ENCODE results near the gene NNT.
"Not testable (repeated sequence)": the region's sequence is repeated elsewhere in the genome, so short reads cannot be mapped to it uniquely, and the experiment has no call there.

Gene NNT

DNA sequence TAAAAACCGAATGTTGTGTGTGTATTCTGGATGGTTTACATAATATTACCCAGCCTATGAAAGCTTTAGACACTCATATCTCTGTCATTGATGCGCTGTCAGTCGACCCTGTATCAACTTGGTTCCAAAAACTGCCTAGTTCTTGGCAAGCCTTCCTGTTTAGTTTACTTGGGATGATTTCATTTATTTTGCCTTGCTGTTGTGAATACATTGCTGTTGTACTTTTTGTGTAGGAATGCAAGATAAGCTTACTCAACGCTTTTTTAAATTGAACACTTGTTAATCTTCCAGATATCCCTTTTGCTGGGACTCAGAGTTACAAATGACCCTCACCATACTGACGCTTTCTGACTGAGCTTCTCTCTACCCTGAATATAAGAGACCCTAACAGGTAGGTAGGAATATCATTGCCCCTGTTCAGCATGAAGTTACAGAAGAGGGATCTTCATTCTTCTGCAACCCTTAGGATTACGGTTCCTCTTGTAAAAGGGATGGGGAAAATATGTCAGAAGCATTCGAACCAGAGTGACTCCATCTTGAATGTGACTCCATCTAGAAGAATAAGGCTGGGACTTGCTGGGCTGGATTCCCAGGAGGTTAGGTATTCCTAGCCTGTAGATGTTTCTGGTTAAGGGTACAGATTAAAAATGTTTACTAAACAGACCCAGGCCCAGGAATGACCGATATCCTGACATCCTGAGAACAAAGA is 32.4 kb upstream of the NNT start:
- H3K4me1 Mint-ChIP-seq = no peaks in the 10 kb centered on the region
- DNase-seq (ENCODE audit: low spot score in 2 of 2) (no peak), ATAC-seq (ENCODE audit: low read depth) (no peak)
- no peak overlapping the region for H3K4me3 Mint-ChIP-seq
- H3K9me3 Mint-ChIP-seq = no peaks in the 10 kb centered on the region
- no peak overlapping the region for H3K27ac Mint-ChIP-seq
- no peaks in the 10 kb centered on the region for H3K27me3 Mint-ChIP-seq
- peaks cover 9% of the 10 kb centered on the region for H3K36me3 Mint-ChIP-seq

DNA sequence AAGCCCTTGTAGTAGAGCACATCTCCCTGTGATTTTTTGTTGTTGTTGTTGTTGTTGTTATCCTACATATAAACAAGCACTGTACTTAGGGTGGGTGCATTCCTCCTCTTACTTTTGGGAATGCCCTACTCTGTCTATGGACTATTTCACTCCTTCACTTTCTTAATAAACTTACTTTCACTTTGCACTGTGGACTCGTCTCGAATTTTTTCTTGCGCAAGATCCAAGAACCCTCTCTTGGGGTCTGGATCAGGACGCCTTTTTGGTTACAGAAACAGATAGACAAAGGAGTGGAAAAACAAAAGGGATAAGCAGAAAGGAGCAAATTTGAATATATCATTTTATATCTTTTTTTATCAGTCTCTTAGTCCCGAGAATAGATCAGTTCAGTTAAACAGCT is 31.7 kb upstream of the NNT start:
- Mint-ChIP-seq H3K36me3 (peaks cover 12% of the 10 kb centered on the region), H3K4me1 (no peaks in the 10 kb centered on the region), H3K27ac (no peak overlapping the region), H3K9me3 (no peaks in the 10 kb centered on the region), H3K27me3 (no peaks in the 10 kb centered on the region), H3K4me3 (no peak overlapping the region)
- no peak for ATAC-seq (ENCODE audit: low read depth)
- no peak for DNase-seq (ENCODE audit: low spot score in 2 of 2)

DNA sequence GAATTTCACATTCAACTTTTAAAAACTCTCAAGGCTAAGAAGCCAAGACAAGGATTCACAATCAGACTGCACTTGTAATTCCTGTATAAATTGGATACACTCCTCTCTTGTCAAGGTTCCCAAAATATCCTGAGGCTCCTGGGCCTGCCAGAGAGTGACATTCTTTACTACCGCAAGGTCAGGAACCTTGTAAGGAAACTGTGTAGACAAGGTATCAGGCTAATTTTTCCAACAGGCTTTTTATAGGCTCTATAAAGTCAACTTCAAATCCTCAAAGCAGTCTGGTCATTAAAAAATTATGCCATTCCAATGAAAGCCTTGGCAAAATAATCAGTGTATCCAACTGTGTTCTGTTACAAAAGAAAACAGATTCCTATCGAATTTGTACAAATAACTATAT is 30.6 kb upstream of the NNT start:
- H3K27ac Mint-ChIP-seq = no peak overlapping the region

DNA sequence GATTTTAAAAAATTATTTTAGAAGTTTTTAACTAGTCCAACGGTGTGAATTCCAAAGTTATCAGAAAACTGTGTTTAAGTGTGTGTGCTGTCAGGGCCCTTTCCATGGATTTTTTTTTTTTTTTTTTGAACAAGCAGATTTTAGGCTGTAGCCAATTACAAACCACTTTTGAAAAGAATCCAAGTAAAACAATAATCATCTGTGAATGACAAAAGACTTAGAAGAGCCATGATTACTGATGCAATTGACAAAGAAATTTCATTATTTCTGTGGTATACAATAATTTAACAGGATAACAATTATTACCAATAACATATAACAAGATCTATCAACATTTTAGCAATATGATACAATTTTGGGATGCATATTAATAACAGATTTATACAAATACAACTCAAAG is 29.9 kb upstream of the NNT start:
- Mint-ChIP-seq H3K9me3 (no peaks in the 10 kb centered on the region), H3K27me3 (no peaks in the 10 kb centered on the region), H3K4me3 (no peak overlapping the region), H3K27ac (no peak overlapping the region), H3K36me3 (peaks cover 12% of the 10 kb centered on the region), H3K4me1 (no peaks in the 10 kb centered on the region)
- DNase-seq (ENCODE audit: low spot score in 2 of 2) (no peak), ATAC-seq (ENCODE audit: low read depth) (no peak)

More for the DNA sequence above, 30.6 kb upstream of the NNT start:
- peaks cover 12% of the 10 kb centered on the region for H3K36me3 Mint-ChIP-seq
- ATAC-seq (ENCODE audit: low read depth) (no peak), DNase-seq (ENCODE audit: low spot score in 2 of 2) (no peak)
- no peaks in the 10 kb centered on the region for H3K9me3 Mint-ChIP-seq
- no peaks in the 10 kb centered on the region for H3K27me3 Mint-ChIP-seq
- H3K4me1 Mint-ChIP-seq = no peaks in the 10 kb centered on the region
- H3K4me3 Mint-ChIP-seq = no peak overlapping the region

DNA sequence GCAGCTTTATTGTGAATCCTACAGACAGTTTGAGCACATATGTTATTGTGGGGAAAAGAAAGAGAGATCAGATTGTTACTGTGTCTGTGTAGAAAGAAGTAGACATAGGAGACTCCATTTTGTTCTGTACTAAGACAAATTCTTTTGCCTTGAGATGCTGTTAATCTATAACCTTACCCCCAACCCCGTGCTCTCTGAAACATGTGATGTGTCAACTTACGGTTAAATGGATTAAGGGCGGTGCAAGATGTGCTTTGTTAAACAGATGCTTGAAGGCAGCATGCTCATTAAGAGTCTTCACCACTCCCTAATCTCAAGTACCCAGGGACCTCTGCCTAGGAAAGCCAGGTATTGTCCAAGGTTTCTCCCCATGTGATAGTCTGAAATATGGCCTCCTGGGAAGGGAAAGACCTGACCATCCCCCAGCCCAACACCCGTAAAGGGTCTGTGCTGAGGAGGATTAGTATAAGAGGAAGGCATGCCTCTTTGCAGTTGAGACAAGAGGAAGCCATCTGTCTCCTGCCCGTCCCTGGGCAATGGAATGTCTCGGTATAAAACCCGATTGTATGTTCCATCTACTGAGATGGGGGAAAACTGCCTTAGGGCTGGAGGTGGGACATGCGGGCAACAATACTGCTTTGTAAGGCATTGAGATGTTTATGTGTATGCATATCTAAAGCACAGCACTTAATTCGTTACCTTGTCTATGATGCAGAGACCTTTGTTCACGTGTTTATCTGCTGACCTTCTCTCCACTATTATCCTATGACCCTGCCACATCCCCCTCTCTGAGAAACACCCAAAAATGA is 22.4 kb upstream of the NNT start:
- H3K36me3 Mint-ChIP-seq = peaks cover 13% of the 10 kb centered on the region
- not testable (repeated sequence) for ATAC-seq (ENCODE audit: low read depth); H3K9me3 Mint-ChIP-seq; DNase-seq (ENCODE audit: low spot score in 2 of 2); H3K4me1 Mint-ChIP-seq; H3K4me3 Mint-ChIP-seq; H3K27me3 Mint-ChIP-seq; H3K27ac Mint-ChIP-seq

DNA sequence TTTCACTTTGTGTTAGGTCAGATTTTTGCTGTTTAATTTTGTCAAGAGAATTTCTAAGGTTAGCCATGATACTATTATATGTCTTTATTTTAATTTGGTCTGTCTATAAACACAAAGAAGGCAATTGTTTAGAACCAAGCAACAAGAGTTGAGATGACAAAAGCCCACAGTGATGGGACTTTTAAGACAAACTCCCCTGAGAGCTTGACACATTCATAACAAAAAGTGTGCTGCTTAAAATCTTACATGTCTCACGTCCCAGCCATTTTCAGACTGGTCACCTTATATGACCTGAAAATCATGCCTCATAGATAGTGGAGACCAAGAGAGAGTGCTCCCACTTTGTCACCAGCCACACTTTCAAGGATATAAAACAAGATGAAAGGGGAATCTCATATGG is 21.6 kb upstream of the NNT start:
- no peak for DNase-seq (ENCODE audit: low spot score in 2 of 2)
- H3K9me3 Mint-ChIP-seq = no peaks in the 10 kb centered on the region
- no peak overlapping the region for H3K4me3 Mint-ChIP-seq
- H3K36me3 Mint-ChIP-seq = peaks cover 10% of the 10 kb centered on the region
- no peaks in the 10 kb centered on the region for H3K27me3 Mint-ChIP-seq
- no peaks in the 10 kb centered on the region for H3K4me1 Mint-ChIP-seq
- no peak overlapping the region for H3K27ac Mint-ChIP-seq
- no peak for ATAC-seq (ENCODE audit: low read depth)

DNA sequence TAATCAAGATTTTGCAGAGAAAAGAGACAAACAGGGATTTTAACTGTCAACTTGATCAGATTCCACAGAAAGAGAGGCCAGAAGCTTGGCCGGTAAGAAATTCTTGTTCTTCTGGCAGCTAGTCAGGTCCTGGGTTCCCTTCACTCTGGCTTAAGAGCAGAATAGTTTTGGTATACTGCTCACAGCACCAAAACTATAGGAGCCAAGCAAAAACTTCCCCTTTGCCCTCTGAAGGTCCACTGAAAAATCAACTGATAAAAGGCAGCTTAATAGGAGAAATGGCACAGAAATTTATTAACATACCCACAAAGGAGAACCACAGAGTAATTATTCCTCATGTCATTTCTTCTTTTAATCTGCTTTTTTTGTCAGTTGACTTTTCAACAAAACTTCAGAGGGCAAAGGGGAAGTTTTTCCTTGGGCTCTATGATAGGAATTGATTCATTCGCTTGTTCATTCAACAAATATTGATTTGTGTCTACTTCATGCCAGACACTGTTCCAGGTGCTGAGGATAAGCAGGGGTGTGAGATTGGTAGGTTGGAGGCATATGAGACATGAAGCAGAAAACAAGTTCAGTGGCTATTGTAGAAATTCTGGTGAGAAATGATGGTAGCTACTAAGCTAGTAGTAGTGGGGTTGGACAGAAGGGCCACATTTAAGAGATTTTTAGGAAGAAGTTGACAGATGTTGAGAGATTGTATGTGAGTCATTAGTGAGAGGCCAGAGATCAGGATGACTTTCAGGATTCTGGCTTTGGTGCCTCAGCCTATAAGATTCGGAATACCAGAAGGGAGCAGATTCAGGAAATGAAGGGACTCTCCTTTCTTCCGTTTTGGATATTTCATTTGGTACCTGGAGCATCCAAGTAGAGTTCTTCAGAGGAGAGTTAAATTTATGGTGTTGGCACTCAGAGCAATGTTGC is 20.6 kb upstream of the NNT start:
- H3K9me3 Mint-ChIP-seq = no peaks in the 10 kb centered on the region
- no peaks in the 10 kb centered on the region for H3K27me3 Mint-ChIP-seq
- no peaks in the 10 kb centered on the region for H3K4me1 Mint-ChIP-seq
- no peak overlapping the region for H3K4me3 Mint-ChIP-seq
- DNase-seq (ENCODE audit: low spot score in 2 of 2) = no peak
- no peak overlapping the region for H3K27ac Mint-ChIP-seq
- no peak for ATAC-seq (ENCODE audit: low read depth)
- H3K36me3 Mint-ChIP-seq = peaks cover 10% of the 10 kb centered on the region

DNA sequence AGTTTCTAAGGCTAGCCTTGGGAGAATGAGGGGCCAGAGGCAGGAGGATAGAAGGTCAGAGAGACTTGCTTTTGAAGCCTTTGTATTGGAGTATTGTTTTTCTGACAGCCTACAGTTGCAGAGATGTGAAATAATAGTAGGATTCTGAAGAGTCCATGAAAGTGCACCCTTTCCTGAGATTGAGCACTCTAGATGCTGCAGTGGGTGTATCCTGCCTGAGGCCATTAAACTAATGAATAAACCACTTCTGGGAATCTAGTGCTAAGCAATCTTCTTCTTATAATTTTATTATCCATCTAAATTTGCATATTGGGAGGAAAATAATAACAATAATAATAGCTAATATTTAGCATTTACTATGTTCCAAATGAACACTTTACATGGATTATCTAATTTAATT is 19.3 kb upstream of the NNT start:
- Mint-ChIP-seq H3K4me3 (no peak overlapping the region), H3K27me3 (no peaks in the 10 kb centered on the region), H3K27ac (no peak overlapping the region), H3K4me1 (no peaks in the 10 kb centered on the region), H3K9me3 (no peaks in the 10 kb centered on the region), H3K36me3 (peaks cover 11% of the 10 kb centered on the region)
- DNase-seq (ENCODE audit: low spot score in 2 of 2) = no peak
- ATAC-seq (ENCODE audit: low read depth) = no peak

DNA sequence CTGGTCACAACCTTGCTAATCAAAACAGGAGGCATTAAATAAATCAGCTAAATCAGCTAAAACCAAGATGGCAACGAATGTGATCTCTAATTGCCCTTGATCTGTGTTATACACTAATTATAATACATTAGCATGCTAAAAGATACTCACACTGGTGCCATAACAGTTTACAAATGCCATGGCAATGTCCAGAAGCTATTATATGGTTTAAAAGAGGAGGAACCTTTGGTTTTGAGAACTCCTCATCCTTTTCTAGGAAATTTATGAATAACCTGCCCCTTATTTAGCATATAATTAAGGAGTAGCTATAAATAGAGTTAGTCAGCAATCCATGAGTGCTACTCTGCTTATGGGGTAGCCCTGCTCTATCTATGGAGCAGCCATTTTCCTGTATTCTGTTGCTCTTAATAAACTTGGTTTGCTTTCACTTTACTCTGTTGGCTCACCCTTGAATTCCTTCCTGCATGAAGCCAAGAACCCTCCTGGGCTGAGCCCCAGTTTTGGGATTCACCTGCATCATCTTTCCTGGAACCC is 18.7 kb upstream of the NNT start:
- H3K36me3 Mint-ChIP-seq = peaks cover 11% of the 10 kb centered on the region

DNA sequence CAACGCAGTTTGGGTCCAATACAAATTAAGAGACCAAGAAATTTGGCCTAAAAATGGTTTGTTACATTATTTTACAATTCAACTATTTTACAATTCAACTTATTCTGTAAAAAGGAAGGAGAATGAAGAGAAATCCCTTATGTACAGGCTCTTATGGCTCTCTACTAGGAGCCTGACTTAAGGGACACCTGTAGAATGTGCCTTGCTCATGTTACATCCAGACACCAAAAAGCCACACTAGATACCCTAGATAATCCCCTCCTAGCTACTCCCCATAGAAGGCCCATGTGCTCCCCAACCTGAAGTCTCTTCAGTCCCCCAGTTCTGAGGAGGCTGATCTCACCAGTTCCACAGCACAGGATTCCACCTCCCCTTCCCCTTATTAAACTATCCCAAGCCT is 14.1 kb upstream of the NNT start:
- DNase-seq (ENCODE audit: low spot score in 2 of 2) (no peak), ATAC-seq (ENCODE audit: low read depth) (no peak)
- H3K9me3 Mint-ChIP-seq = no peaks in the 10 kb centered on the region
- peaks cover 7% of the 10 kb centered on the region for H3K36me3 Mint-ChIP-seq
- H3K4me1 Mint-ChIP-seq = no peaks in the 10 kb centered on the region
- H3K27me3 Mint-ChIP-seq = no peaks in the 10 kb centered on the region
- no peak overlapping the region for H3K27ac Mint-ChIP-seq
- H3K4me3 Mint-ChIP-seq = no peak overlapping the region

More for the DNA sequence above, 18.7 kb upstream of the NNT start:
- Mint-ChIP-seq H3K4me1 (no peaks in the 10 kb centered on the region), H3K27me3 (no peaks in the 10 kb centered on the region), H3K27ac (no peak overlapping the region), H3K4me3 (no peak overlapping the region), H3K9me3 (no peaks in the 10 kb centered on the region)
- no peak for DNase-seq (ENCODE audit: low spot score in 2 of 2)
- no peak for ATAC-seq (ENCODE audit: low read depth)

DNA sequence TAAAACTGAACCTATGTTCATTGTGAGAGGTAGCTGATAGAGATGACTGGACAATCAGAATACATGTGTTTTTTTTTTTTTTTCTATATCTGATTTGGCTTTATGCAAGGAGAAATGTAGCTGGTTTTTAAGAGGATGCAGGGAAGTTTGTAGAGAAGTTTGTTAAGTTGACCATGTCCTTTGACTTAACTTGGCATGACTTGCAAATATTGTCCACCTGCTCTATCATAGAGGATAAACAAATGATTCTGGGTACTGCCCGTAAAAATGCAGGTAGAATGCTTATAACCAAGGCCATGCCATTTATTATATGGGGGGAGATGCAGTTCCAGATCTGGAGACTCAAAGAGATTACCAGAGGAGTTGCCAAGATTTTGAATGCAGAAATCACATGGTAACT is 13.7 kb upstream of the NNT start:
- Mint-ChIP-seq H3K36me3 (peaks cover 7% of the 10 kb centered on the region), H3K4me3 (no peak overlapping the region), H3K4me1 (no peaks in the 10 kb centered on the region), H3K9me3 (no peaks in the 10 kb centered on the region), H3K27ac (no peak overlapping the region), H3K27me3 (no peaks in the 10 kb centered on the region)
- ATAC-seq (ENCODE audit: low read depth) = no peak
- DNase-seq (ENCODE audit: low spot score in 2 of 2) = no peak

DNA sequence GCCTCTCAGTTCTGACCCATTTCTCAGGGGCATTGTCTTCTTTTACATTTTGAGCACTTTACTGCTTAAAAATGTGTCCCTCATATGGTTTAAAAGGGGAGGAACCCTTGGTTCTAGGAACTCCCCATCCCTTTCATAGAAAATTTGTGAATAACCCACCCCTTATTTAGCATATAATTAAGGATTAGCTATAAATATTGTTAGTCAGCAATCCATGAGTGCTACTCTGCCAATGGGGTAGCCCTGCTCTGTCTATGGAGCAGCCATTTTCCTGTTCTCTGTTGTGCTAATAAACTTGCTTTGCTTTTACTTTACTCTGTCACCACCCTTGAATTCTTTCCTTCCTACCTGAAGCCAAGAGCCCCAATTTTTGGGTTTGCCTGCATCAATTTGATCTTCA is 12.3 kb upstream of the NNT start:
- no peak overlapping the region for H3K4me3 Mint-ChIP-seq

DNA sequence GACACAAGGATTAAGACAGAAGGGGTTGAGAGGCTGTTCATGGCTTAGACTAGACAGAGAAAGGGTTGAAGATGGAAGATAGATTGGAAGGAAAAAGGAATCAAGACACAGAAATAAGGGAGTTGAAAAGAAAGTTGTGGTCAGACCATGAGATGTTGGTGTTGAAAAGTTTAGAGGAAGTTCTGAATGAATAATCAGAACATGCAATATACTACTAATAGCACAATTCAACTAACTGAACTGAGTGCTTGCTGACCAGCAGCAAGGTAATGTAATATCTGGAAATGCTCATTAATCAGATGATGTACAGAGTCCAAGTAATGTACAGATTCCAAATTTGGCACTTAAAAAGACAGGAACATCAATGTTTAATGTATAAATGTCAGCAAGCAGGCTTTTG is 10.6 kb upstream of the NNT start:
- H3K36me3 Mint-ChIP-seq = peaks cover 7% of the 10 kb centered on the region

More for the DNA sequence above, 12.3 kb upstream of the NNT start:
- no peaks in the 10 kb centered on the region for H3K4me1 Mint-ChIP-seq
- no peak overlapping the region for H3K27ac Mint-ChIP-seq
- H3K27me3 Mint-ChIP-seq = no peaks in the 10 kb centered on the region
- peaks cover 7% of the 10 kb centered on the region for H3K36me3 Mint-ChIP-seq
- no peak for ATAC-seq (ENCODE audit: low read depth)
- DNase-seq (ENCODE audit: low spot score in 2 of 2) = no peak
- H3K9me3 Mint-ChIP-seq = no peaks in the 10 kb centered on the region

DNA sequence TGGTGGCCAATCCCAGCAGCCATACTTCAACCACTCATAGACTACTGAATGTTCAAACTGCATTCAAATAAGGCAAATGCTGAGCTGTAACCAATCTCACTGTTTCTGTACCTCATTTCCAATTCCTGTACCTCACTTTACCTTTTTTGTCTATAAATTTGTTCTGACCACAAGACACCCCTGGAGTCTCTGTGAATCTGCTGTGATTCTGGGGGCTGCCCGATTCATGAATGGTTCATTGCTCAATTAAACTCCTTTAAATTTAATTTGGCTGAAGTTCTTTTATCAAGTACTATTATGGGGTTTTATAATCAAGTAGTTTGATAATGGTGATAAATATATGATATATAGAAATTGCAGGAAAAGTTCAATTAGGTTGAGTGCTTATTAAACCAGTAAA is 4.1 kb upstream of the NNT start:
- not testable (repeated sequence) for H3K27ac Mint-ChIP-seq; H3K9me3 Mint-ChIP-seq; H3K27me3 Mint-ChIP-seq; H3K4me3 Mint-ChIP-seq; H3K36me3 Mint-ChIP-seq; ATAC-seq (ENCODE audit: low read depth); DNase-seq (ENCODE audit: low spot score in 2 of 2)
- peaks cover 18% of the 10 kb centered on the region for H3K4me1 Mint-ChIP-seq

More for the DNA sequence above, 10.6 kb upstream of the NNT start:
- Mint-ChIP-seq H3K4me1 (no peaks in the 10 kb centered on the region), H3K27ac (no peak overlapping the region), H3K27me3 (no peaks in the 10 kb centered on the region), H3K4me3 (no peak overlapping the region), H3K9me3 (no peaks in the 10 kb centered on the region)
- DNase-seq (ENCODE audit: low spot score in 2 of 2) (no peak), ATAC-seq (ENCODE audit: low read depth) (no peak)
